Skeletal muscle satellite cell (primary cell): ENCODE data around the gene TLR2.

Source experiments
- H3K27me3 ChIP-seq: 2 replicates; pipeline ENCODE4 v1.7.0; 2013; ENCODE audit warnings: low read length; ENCODE audit not compliant: control insufficient read depth, insufficient read depth
- H3K36me3 ChIP-seq: 2 replicates; pipeline ENCODE4 v1.7.0; 2013; ENCODE audit warnings: mild to moderate bottlenecking, control low read depth, low read length; ENCODE audit not compliant: insufficient read depth
- H3K4me1 ChIP-seq: 2 replicates; pipeline ENCODE4 v1.7.0; 2013; ENCODE audit warnings: low read length; ENCODE audit not compliant: control insufficient read depth, insufficient read depth
- H3K4me2 ChIP-seq: 2 replicates; pipeline ENCODE4 v1.7.0; 2013; ENCODE audit warnings: mild to moderate bottlenecking, low read length
- H3K4me3 ChIP-seq: 2 replicates; pipeline ENCODE4 v1.7.0; 2013; ENCODE audit warnings: low read length
- H3K9ac ChIP-seq: 2 replicates; pipeline ENCODE4 v1.7.0; 2013; ENCODE audit warnings: mild to moderate bottlenecking, low read depth, low read length, moderate library complexity
- H3K9me3 ChIP-seq: replicated peaks from 2 replicates; pipeline ENCODE4 v1.7.0; 2013; ENCODE audit warnings: mild to moderate bottlenecking, control low read depth, low read length

The TLR2 gene

GRCh38 chr4:153706519-153706918, 22.4 kb downstream of the TLR2 start:
- Histone ChIP-seq H3K9ac (no peak overlapping the region), H3K4me1 (no peaks in the 10 kb centered on the region), H3K9me3 (no peaks in the 10 kb centered on the region), H3K36me3 (no peaks in the 10 kb centered on the region), H3K4me3 (no peak overlapping the region), H3K4me2 (no peak overlapping the region), H3K27me3 (peaks cover 20% of the 10 kb centered on the region)

GRCh38 chr4:153710681-153711080, 26.6 kb downstream of the TLR2 start:
- Histone ChIP-seq H3K4me3 (no peak overlapping the region), H3K9ac (no peak overlapping the region), H3K9me3 (no peaks in the 10 kb centered on the region), H3K4me2 (no peak overlapping the region), H3K36me3 (no peaks in the 10 kb centered on the region), H3K4me1 (peaks cover 7% of the 10 kb centered on the region), H3K27me3 (peaks cover 10% of the 10 kb centered on the region)

- H3K4me2 ChIP-seq, result no peak overlapping the region
- no peak overlapping the region for H3K9ac ChIP-seq
- H3K4me1 ChIP-seq, result peaks cover 7% of the 10 kb centered on the region
- H3K36me3 ChIP-seq, result no peaks in the 10 kb centered on the region
- no peaks in the 10 kb centered on the region for H3K9me3 ChIP-seq
- H3K27me3 ChIP-seq, result peaks cover 3% of the 10 kb centered on the region
- H3K4me3 ChIP-seq, result no peak overlapping the region
Observed at GRCh38 chr4:153713866-153714646, 30.0 kb downstream of the TLR2 start.

- Histone ChIP-seq H3K4me1 (no peaks in the 10 kb centered on the region), H3K27me3 (no peaks in the 10 kb centered on the region), H3K4me3 (no peak overlapping the region), H3K36me3 (no peaks in the 10 kb centered on the region), H3K4me2 (no peak overlapping the region), H3K9ac (no peak overlapping the region), H3K9me3 (no peaks in the 10 kb centered on the region)
Observed at GRCh38 chr4:153722036-153722435, 38.0 kb downstream of the TLR2 start.

- Histone ChIP-seq H3K4me2 (no peak overlapping the region), H3K27me3 (no peaks in the 10 kb centered on the region), H3K4me1 (no peaks in the 10 kb centered on the region), H3K36me3 (no peaks in the 10 kb centered on the region), H3K9me3 (no peaks in the 10 kb centered on the region), H3K4me3 (no peak overlapping the region), H3K9ac (no peak overlapping the region)
Observed at GRCh38 chr4:153724606-153725005, 40.5 kb downstream of the TLR2 start.

GRCh38 chr4:153725136-153725830, 41.2 kb downstream of the TLR2 start:
- H3K9ac ChIP-seq, result no peak overlapping the region

GRCh38 chr4:153725831-153726154, 41.7 kb downstream of the TLR2 start:
- H3K4me3 ChIP-seq, result no peak overlapping the region
- no peaks in the 10 kb centered on the region for H3K9me3 ChIP-seq

More at GRCh38 chr4:153725136-153725830, 41.2 kb downstream of the TLR2 start:
- Histone ChIP-seq H3K4me2 (no peak overlapping the region), H3K9me3 (no peaks in the 10 kb centered on the region), H3K4me1 (no peaks in the 10 kb centered on the region), H3K36me3 (no peaks in the 10 kb centered on the region), H3K27me3 (no peaks in the 10 kb centered on the region), H3K4me3 (no peak overlapping the region)

GRCh38 chr4:153728151-153728550, 44.1 kb downstream of the TLR2 start:
- Histone ChIP-seq H3K27me3 (no peaks in the 10 kb centered on the region), H3K9ac (no peak overlapping the region), H3K4me3 (no peak overlapping the region), H3K4me2 (no peak overlapping the region), H3K9me3 (no peaks in the 10 kb centered on the region), H3K36me3 (no peaks in the 10 kb centered on the region), H3K4me1 (peaks cover 12% of the 10 kb centered on the region)

More at GRCh38 chr4:153725831-153726154, 41.7 kb downstream of the TLR2 start:
- H3K4me1 ChIP-seq, result no peaks in the 10 kb centered on the region
- H3K36me3 ChIP-seq, result no peaks in the 10 kb centered on the region
- no peak overlapping the region for H3K9ac ChIP-seq
- H3K27me3 ChIP-seq, result no peaks in the 10 kb centered on the region
- no peak overlapping the region for H3K4me2 ChIP-seq

- H3K36me3 ChIP-seq, result no peaks in the 10 kb centered on the region
- no peaks in the 10 kb centered on the region for H3K27me3 ChIP-seq
- H3K9ac ChIP-seq, result no peak overlapping the region
- H3K4me2 ChIP-seq, result no peak overlapping the region
- H3K9me3 ChIP-seq, result no peaks in the 10 kb centered on the region
- H3K4me1 ChIP-seq, result peaks cover 12% of the 10 kb centered on the region
- H3K4me3 ChIP-seq, result no peak overlapping the region
Observed at GRCh38 chr4:153728660-153729059, 44.6 kb downstream of the TLR2 start.

- Histone ChIP-seq H3K9ac (no peak overlapping the region), H3K4me3 (no peak overlapping the region), H3K4me1 (peaks cover 12% of the 10 kb centered on the region), H3K9me3 (no peaks in the 10 kb centered on the region), H3K4me2 (no peak overlapping the region), H3K27me3 (no peaks in the 10 kb centered on the region), H3K36me3 (no peaks in the 10 kb centered on the region)
Observed at GRCh38 chr4:153729895-153730294, 45.8 kb downstream of the TLR2 start.

- Histone ChIP-seq H3K9me3 (no peaks in the 10 kb centered on the region), H3K27me3 (no peaks in the 10 kb centered on the region), H3K4me2 (peak overlapping the region; percentile 17), H3K9ac (no peak overlapping the region), H3K36me3 (no peaks in the 10 kb centered on the region), H3K4me1 (peaks cover 12% of the 10 kb centered on the region), H3K4me3 (no peak overlapping the region)
Observed at GRCh38 chr4:153731239-153731638, 47.2 kb downstream of the TLR2 start.
